ENCODE measurements around the gene GLT6D1. TPM values are rescaled to one million over a fixed set of nuclear protein-coding genes. Genes with fewer than 3 reads are reported as not detected.
A peak's percentile ranks its signal among the peaks of the same experiment; 100 is the strongest.

The GLT6D1 gene
- total and polyA plus RNA-seq, 7 donors = not detected

GRCh38 chr9:135612981-135613910 is 26.1 kb downstream of the GLT6D1 start:
- Histone ChIP-seq H3K27ac (no peak overlapping the region), H3K4me1 (no peaks in the 10 kb centered on the region), H3K9me3 (no peaks in the 10 kb centered on the region), H3K36me3 (no peaks in the 10 kb centered on the region), H3K27me3 (peaks cover 0 to 55% (median 4%) of the 10 kb centered on the region in 3 donors), H3K4me3 (no peak overlapping the region)
- intact Hi-C loops (cut with DNase I) = no loop called here
- no peak for TF ChIP-seq CTCF (IDR thresholded peaks at IDR 0.05)
- no peak for TF ChIP-seq EP300 (IDR thresholded peaks at IDR 0.05)
- TF ChIP-seq POLR2AphosphoS5 (IDR thresholded peaks at IDR 0.05) = no peak
- TF ChIP-seq POLR2A (IDR thresholded peaks at IDR 0.05) = no peak
- no peak for DNase-seq
- WGBS, 2 donors = 67 to 71% methylated on average over 24 of the region's 24 CpGs

- intact Hi-C loops (cut with DNase I) = no loop called here
- Histone ChIP-seq H3K9me3 (no peaks in the 10 kb centered on the region), H3K4me3 (no peak overlapping the region), H3K36me3 (no peaks in the 10 kb centered on the region), H3K4me1 (no peaks in the 10 kb centered on the region), H3K27me3 (peaks cover 0 to 47% (median 4%) of the 10 kb centered on the region in 3 donors), H3K27ac (no peak overlapping the region)
- TF ChIP-seq EP300 (IDR thresholded peaks at IDR 0.05) = no peak
- TF ChIP-seq CTCF (IDR thresholded peaks at IDR 0.05) = no peak
- no peak for TF ChIP-seq POLR2A (IDR thresholded peaks at IDR 0.05)
- no peak for TF ChIP-seq POLR2AphosphoS5 (IDR thresholded peaks at IDR 0.05)
- WGBS, 2 donors = 89 to 91% methylated on average over 8 of the region's 8 CpGs
- DNase-seq = no peak
Measured at GRCh38 chr9:135612437-135612836, 26.9 kb downstream of the GLT6D1 start.

- TF ChIP-seq POLR2AphosphoS5 (IDR thresholded peaks at IDR 0.05) (no peak), EP300 (IDR thresholded peaks at IDR 0.05) (no peak), CTCF (IDR thresholded peaks at IDR 0.05) (no peak), POLR2A (IDR thresholded peaks at IDR 0.05) (no peak)
- Histone ChIP-seq H3K27ac (no peak overlapping the region), H3K9me3 (no peaks in the 10 kb centered on the region), H3K36me3 (no peaks in the 10 kb centered on the region), H3K4me3 (no peak overlapping the region), H3K4me1 (no peaks in the 10 kb centered on the region), H3K27me3 (peaks cover 0 to 43% (median 4%) of the 10 kb centered on the region in 3 donors)
- intact Hi-C loops (cut with DNase I) = no loop called here
- 17 to 24% methylated on average over 4 of the region's 4 CpGs for WGBS, 2 donors
- DNase-seq = peak; percentile 11
Measured at GRCh38 chr9:135611875-135612209, 27.5 kb downstream of the GLT6D1 start.

GRCh38 chr9:135611142-135611874 is 28.0 kb downstream of the GLT6D1 start:
- Histone ChIP-seq H3K27ac (no peak overlapping the region), H3K4me3 (no peak overlapping the region), H3K9me3 (no peaks in the 10 kb centered on the region), H3K36me3 (no peaks in the 10 kb centered on the region), H3K27me3 (peaks cover 0 to 43% (median 4%) of the 10 kb centered on the region in 3 donors), H3K4me1 (no peaks in the 10 kb centered on the region)
- WGBS, 2 donors = 67 to 85% methylated on average over 7 of the region's 7 CpGs
- DNase-seq = peak; percentile 42
- no peak for TF ChIP-seq EP300 (IDR thresholded peaks at IDR 0.05)
- no peak for TF ChIP-seq POLR2A (IDR thresholded peaks at IDR 0.05)
- TF ChIP-seq CTCF (IDR thresholded peaks at IDR 0.05) = no peak
- no peak for TF ChIP-seq POLR2AphosphoS5 (IDR thresholded peaks at IDR 0.05)
- intact Hi-C loops (cut with DNase I) = no loop called here

Data from sigmoid colon (tissue), 7 donors.